ENCODE results near the gene TEKT3. TPM values are rescaled to one million over a fixed set of nuclear protein-coding genes. Genes with fewer than 3 reads are reported as not detected.

TEKT3 gene
- total RNA-seq, 6 experiments from 2014 or later = not detected

DNA sequence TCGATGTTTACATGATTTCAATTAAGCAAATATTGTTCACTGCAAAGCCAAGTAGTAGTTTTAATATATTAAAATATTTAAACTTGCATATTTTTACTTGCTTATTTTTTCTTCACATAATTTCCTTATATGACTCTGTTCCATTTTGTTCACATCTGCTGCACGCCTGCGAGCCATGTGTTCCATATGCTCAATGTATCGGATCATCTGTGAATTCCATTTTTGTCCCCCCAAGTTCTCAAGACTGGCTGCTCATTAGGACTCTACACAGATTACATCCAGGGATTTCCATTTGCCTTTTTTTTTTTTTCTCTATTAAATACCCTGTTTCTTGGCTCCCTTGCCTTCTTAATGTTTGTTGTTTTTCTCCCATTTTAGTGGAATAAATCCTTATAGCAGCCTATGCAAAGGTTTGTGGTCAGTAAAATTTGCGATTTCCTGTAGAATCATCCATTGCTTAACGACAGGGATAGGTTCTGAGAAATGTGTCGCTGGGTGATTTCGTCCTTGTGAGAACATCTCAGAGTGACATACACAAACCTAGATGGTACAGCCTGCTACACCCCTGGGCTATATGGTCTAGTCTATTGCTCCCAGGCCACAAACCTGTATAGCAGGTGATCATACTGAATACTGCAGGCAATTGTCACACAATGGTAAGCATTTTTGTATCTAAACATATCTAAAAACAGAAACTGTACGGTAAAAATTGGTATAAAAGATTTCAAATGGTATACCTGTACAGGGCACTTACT lies 30.2 kb upstream of the TEKT3 start:
- intact Hi-C loops (cut with DNase I) = no loop called here
- TF ChIP-seq POLR2A (IDR thresholded peaks at IDR 0.05) = no peak
- TF ChIP-seq, protein P1, sequence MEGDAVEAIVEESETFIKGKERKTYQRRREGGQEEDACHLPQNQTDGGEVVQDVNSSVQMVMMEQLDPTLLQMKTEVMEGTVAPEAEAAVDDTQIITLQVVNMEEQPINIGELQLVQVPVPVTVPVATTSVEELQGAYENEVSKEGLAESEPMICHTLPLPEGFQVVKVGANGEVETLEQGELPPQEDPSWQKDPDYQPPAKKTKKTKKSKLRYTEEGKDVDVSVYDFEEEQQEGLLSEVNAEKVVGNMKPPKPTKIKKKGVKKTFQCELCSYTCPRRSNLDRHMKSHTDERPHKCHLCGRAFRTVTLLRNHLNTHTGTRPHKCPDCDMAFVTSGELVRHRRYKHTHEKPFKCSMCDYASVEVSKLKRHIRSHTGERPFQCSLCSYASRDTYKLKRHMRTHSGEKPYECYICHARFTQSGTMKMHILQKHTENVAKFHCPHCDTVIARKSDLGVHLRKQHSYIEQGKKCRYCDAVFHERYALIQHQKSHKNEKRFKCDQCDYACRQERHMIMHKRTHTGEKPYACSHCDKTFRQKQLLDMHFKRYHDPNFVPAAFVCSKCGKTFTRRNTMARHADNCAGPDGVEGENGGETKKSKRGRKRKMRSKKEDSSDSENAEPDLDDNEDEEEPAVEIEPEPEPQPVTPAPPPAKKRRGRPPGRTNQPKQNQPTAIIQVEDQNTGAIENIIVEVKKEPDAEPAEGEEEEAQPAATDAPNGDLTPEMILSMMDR (IDR thresholded peaks at IDR 0.05) = no peak
- WGBS (ENCODE audit: insufficient coverage, low coverage, low lambda C conversion rate, missing lambda C conversion rate) = 93% methylated on average over 9 of the region's 9 CpGs

GRCh38 chr17:15368600-15368999 lies 27.2 kb upstream of the TEKT3 start:
- Histone ChIP-seq H3K4me3 (no peak overlapping the region), H3K27me3 (no peaks in the 10 kb centered on the region), H3K36me3 (no peaks in the 10 kb centered on the region), H3K9me3 (no peaks in the 10 kb centered on the region), H3K27ac (no peak overlapping the region), H3K4me1 (no peaks in the 10 kb centered on the region)
- ATAC-seq (no peak), DNase-seq (no peak)
- intact Hi-C loops (cut with DNase I) = no loop called here
- WGBS (ENCODE audit: insufficient coverage, low coverage, low lambda C conversion rate, missing lambda C conversion rate) = 62% methylated on average over 2 of the region's 2 CpGs
- no peak for TF ChIP-seq POLR2A (IDR thresholded peaks at IDR 0.05)
- TF ChIP-seq, protein P1 (IDR thresholded peaks at IDR 0.05) = no peak

More for the DNA sequence above, 30.2 kb upstream of the TEKT3 start:
- Histone ChIP-seq H3K27ac (no peak overlapping the region), H3K27me3 (no peaks in the 10 kb centered on the region), H3K36me3 (no peaks in the 10 kb centered on the region), H3K9me3 (no peaks in the 10 kb centered on the region), H3K4me1 (no peaks in the 10 kb centered on the region), H3K4me3 (no peak overlapping the region)
- ATAC-seq (no peak), DNase-seq (no peak)

- ATAC-seq (no peak), DNase-seq (no peak)
- no peak for TF ChIP-seq POLR2A (IDR thresholded peaks at IDR 0.05)
- TF ChIP-seq, protein P1 (IDR thresholded peaks at IDR 0.05) = no peak
- no peaks in the 10 kb centered on the region for H3K36me3 ChIP-seq
- no peaks in the 10 kb centered on the region for H3K9me3 ChIP-seq
- WGBS (ENCODE audit: insufficient coverage, low coverage, low lambda C conversion rate, missing lambda C conversion rate) = 71% methylated on average over 4 of the region's 4 CpGs
- no peaks in the 10 kb centered on the region for H3K27me3 ChIP-seq
- intact Hi-C loops (cut with DNase I) = no loop called here
- no peaks in the 10 kb centered on the region for H3K4me1 ChIP-seq
- H3K27ac ChIP-seq = no peak overlapping the region
- H3K4me3 ChIP-seq = no peak overlapping the region
Measured at GRCh38 chr17:15366026-15366425, 24.6 kb upstream of the TEKT3 start.

- no peaks in the 10 kb centered on the region for H3K27me3 ChIP-seq
- no peak for TF ChIP-seq POLR2A (IDR thresholded peaks at IDR 0.05)
- TF ChIP-seq, protein P1 (IDR thresholded peaks at IDR 0.05) = no peak
- H3K27ac ChIP-seq = no peak overlapping the region
- ATAC-seq = peak; percentile 38 to 62 (median 48)
- 68% methylated on average over 3 of the region's 3 CpGs for WGBS (ENCODE audit: insufficient coverage, low coverage, low lambda C conversion rate, missing lambda C conversion rate)
- DNase-seq = no peak
- H3K9me3 ChIP-seq = no peaks in the 10 kb centered on the region
- H3K4me1 ChIP-seq = no peaks in the 10 kb centered on the region
- no peak overlapping the region for H3K4me3 ChIP-seq
- intact Hi-C loops (cut with DNase I) = no loop called here
- H3K36me3 ChIP-seq = no peaks in the 10 kb centered on the region
Measured at GRCh38 chr17:15364615-15365014, 23.2 kb upstream of the TEKT3 start.
